CD4-positive, alpha-beta T cell treated with Interleukin-4 for 4 hours (primary cell): Measurements from ENCODE around the gene TSPY4.
"Not testable (repeated sequence)": the region's sequence is repeated elsewhere in the genome, so short reads cannot be mapped to it uniquely, and the experiment has no call there.

Source experiments
- DNase-seq: peaks from one replicate; pipeline ENCODE4 v3.0.0-alpha.2; 2020

The TSPY4 gene

GRCh38 chrY:9337164-9337563 is at the start of gene TSPY4:
TSS of gene TSPY4 (plus strand) at chrY:9337464. CDS start at chrY:9337510, 46 bp downstream.
- DNase-seq: not testable (repeated sequence)

- no peak for DNase-seq
Observed at GRCh38 chrY:9320996-9321395, 16.3 kb upstream of the TSPY4 start.

GRCh38 chrY:9357497-9357896 is 20.2 kb downstream of the TSPY4 start, which contains the start of gene TSPY8:
TSS of gene TSPY8 (plus strand) at chrY:9357797. CDS start at chrY:9357843, 46 bp downstream.
- DNase-seq: not testable (repeated sequence)
